HG02981 (cell line): Measurements from ENCODE around the gene GABRA5.

Source experiments
- ATAC-seq: cut with Tn5 transposase; IDR thresholded peaks from one replicate; pipeline ENCODE4 v1.9.1; 2021; ENCODE audit warnings: mild to moderate bottlenecking, moderate library complexity; ENCODE audit not compliant: unreplicated experiment

Gene GABRA5

GRCh38 chr15:26921433-26921832 is 54.6 kb downstream of the GABRA5 start:
- ATAC-seq, result no peak

DNA sequence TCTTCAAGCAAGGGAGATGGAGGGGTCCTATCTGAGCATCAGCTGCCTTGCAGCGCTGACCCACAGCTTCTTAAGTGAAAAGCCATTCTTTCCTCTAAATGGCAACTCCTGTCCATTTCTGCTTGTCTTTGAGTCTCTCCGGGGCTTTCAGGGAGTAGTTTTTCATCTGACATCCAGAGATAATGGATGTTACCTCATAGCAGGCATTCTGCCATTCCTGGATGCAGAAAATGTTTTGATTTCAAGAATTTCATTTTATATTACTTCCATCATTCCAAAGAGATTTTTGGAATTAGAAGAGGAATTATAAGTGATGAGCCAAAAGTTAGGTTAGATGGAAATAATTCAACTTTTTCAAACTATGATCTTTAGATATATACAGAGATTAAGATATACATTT is 59.2 kb downstream of the GABRA5 start:
- no peak for ATAC-seq

DNA sequence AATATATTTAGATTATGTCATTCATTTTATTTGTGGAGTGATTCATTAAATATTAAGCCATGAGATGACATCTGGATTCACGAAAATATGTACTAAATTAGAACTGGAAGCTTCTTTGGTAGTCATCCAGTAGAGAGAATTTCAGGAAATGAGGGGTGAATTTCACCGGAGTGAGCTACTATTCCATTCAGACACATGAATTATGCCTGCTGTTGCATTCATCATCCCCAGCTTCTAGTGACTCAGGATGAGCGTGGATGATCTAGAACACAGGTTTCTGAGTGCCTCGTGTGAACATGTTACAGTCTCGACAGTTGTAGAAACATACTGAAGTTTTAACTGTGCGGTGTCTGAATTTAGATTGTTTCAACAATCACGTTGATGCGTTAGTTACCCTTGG is 61.2 kb downstream of the GABRA5 start:
- ATAC-seq, result no peak

- no peak for ATAC-seq
Observed at GRCh38 chr15:26929588-26929987, 62.7 kb downstream of the GABRA5 start.

- no peak for ATAC-seq
Observed at GRCh38 chr15:26934848-26935247, 68.0 kb downstream of the GABRA5 start.

- no peak for ATAC-seq
Observed at GRCh38 chr15:26935322-26935721, 68.5 kb downstream of the GABRA5 start.

GRCh38 chr15:26936502-26936901 is 69.6 kb downstream of the GABRA5 start:
- ATAC-seq, result no peak

- ATAC-seq, result no peak
Observed at GRCh38 chr15:26937134-26937533, 70.3 kb downstream of the GABRA5 start.

GRCh38 chr15:26939398-26939797 is 72.5 kb downstream of the GABRA5 start:
- no peak for ATAC-seq

DNA sequence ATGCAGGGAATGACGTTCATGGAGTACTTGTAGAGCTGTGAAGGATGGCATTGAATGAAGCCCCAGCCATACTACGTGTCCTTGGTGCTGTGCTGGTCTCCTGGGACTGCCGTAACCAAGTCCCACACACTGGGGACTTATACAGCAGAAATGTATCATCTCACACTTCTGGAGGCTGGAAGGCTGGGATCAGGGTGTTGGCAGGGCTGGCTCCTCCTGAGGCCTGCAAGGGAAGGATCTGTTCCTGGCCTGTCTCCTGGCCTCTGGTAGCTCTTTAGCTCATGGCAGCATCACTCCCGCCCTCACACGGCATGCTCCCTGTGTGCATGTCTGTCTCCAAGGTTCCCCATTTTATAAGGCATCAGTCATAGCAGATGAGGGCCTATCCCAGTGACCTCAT is 74.6 kb downstream of the GABRA5 start:
- ATAC-seq, result no peak

GRCh38 chr15:26943866-26944265 is 77.0 kb downstream of the GABRA5 start:
- no peak for ATAC-seq

DNA sequence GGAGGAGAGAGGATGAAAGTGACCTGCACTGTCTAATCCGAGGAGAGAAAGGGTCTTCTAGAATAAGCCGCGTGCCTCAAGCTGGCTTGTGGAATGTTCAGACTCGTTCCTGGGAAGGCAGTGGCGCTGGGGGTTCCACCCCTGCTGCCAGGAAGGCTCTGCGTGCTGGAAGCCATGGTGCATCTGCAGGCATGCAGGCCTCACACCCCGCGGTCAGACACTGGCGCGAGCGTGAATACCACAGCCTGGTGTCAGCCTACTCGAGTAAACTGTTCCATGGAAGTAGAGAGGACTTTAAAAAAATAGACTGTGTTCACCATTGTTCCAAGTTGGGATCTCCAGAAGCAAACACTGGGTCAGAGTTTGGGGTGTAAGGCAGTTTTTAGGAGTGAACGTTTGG is 78.2 kb downstream of the GABRA5 start:
- no peak for ATAC-seq

GRCh38 chr15:26950001-26950400 is 83.1 kb downstream of the GABRA5 start:
- no peak for ATAC-seq

DNA sequence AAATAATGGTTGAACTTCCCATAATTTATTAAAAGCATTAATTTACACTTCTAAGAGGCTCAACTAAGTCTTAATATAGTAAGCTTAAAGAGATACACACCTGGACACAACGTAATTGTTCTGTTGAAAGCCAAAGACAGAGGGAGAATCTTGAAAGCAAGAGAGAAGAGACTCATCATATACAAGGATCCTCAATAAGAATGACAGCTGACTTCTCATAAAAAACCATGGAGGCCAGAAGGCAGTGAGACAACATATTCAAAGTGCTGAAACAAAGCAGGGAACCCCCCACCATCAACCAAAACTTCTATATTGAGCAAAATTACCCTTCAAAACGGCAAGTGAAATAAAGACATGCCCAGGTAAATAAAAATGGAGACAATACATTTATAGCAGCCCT is 87.5 kb downstream of the GABRA5 start:
- ATAC-seq, result no peak

DNA sequence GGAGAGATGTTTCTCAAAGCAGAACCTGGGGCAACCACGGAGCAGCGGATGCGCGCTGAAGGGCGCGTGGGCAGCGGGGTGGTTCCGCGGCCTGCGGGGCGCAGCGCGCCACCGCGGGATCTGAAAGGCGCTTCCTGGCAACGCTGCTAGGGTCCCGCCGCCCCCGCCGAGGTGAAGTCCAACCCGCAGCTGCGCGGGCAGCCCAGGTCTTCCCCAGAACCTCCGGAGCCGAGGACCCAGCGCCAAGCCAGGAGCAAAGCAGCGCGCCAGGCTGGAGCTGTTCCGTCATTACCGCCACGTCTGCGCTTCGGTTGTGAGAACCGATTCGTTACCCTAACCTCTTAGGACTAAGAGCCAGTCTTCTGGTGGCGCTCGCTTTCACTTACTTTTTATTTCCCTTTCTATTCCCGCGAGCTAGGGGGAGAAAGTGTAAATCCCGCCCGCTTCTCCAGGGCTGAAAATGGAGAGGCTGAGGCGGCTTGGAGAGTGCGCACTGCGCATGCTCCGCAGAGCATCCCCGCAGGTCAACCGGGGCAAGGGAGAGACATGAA is 100.9 kb downstream of the GABRA5 start:
- ATAC-seq, result no peak

DNA sequence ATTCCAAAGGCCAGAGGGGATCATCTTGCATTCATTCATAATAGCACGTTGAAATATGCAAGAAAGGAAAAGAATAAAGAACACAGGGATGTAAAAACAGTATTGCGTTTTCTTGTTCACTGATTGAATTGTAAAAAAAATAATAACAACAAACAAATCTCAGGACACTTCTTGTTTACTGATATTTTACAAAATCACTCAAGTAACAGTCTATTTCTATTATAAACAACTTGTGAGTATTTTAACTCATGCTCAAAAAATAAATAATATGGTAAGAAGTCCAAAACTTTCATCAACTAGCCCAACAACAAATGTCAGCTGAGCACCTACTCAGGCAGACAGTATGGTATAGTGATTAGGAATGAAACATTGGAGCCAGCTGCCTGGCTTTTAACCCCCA is 101.9 kb downstream of the GABRA5 start:
- no peak for ATAC-seq

DNA sequence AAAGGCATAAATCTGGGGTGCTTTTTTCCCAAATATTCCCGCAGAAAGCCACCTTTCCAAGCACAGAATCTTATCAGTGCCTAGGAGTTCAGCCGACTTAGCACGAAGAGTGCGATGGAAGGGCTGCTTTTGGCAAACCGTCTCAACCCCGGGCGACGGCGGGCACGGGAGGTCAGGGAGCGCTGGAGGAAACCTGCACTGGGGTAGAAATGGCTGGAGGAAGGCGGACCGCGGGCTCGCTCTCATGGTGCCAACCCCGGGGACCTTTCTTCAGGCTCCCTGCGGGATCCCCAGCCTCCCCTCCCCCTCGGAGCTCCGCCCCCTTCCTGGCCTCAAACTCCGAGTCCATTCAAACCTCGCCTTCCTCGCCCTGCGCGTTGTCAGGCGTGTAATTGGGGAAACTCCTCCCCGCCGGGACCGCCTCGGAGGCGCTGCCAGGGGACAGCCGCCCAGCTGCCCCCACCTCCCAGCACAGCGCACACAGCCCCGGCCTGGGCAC is 103.9 kb downstream of the GABRA5 start, which contains the start of gene GABRG3:
GABRG3 (plus strand) TSS at position 470 of the 499 bp plus-strand sequence.
- ATAC-seq, result no peak

GRCh38 chr15:26971271-26972018 is 104.6 kb downstream of the GABRA5 start:
- no peak for ATAC-seq

DNA sequence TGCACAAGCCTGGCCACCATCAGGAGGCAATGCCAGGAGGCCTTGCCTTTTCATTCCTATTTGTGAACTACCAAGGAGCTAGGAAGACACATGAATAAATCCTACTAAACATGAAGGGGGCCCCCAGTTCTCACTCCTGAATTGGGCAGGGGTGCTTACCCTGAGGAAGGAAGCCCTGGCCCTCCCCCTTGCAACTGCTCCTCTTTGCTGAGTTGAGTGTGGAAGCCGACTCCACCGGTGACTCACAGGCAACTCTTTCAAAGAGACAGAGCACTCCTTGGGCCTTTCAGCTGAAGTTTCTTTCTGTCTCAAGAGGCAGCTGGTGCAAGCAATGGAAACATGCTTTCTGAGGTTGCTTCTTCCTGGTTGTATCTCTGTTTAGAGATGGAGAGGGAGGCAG is 105.8 kb downstream of the GABRA5 start:
- no peak for ATAC-seq

- ATAC-seq, result no peak
Observed at GRCh38 chr15:26974120-26974780, 107.4 kb downstream of the GABRA5 start.

DNA sequence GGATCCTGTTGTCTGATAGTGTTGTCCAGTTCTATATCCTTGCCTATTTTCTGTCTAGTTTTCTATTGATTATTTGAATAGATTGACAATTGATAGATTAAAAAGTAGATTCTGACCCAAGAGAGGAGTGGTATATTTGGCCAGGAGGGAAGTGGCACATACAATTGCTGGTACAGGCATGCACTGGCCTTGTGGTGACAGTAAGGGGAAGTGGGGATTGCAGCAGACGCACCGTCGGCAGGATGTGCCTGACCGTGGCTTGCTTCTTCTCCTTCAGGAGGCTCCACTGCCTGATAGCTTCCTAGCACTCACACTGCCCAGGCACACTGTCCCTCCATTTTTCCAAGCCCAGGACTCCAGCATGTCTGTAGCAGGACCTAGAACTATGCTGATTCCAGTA is 114.6 kb downstream of the GABRA5 start:
- ATAC-seq, result no peak

- ATAC-seq, result no peak
Observed at GRCh38 chr15:26983822-26984221, 117.0 kb downstream of the GABRA5 start.
